ENCODE data around the gene PCLO.

The PCLO gene

GRCh38 chr7:83162402-83163256 is at the start of gene PCLO:
Gene PCLO (minus strand): TSS chr7:83162884. CDS start chr7:83162592, 292 bp downstream.
- H3K27me3 Mint-ChIP-seq, result no peaks in the 10 kb centered on the region
- H3K9me3 Mint-ChIP-seq, result no peaks in the 10 kb centered on the region
- ATAC-seq (ENCODE audit: low read depth), result peak; percentile 87
- H3K4me1 Mint-ChIP-seq, result peaks cover 4% of the 10 kb centered on the region
- H3K27ac Mint-ChIP-seq, result no peak within 1 kb of the TSS
- peak; percentile 11 to 18 for DNase-seq (ENCODE audit: low spot score in 2 of 2)
- H3K4me3 Mint-ChIP-seq, result peak within 1 kb of the TSS; percentile 68
- no peaks in the 10 kb centered on the region for H3K36me3 Mint-ChIP-seq

GRCh38 chr7:83211685-83212084 is 49.0 kb upstream of the PCLO start:
- Mint-ChIP-seq H3K9me3 (peaks cover 2% of the 10 kb centered on the region), H3K4me1 (no peaks in the 10 kb centered on the region), H3K27me3 (no peaks in the 10 kb centered on the region), H3K4me3 (no peak overlapping the region), H3K27ac (no peak overlapping the region), H3K36me3 (no peaks in the 10 kb centered on the region)
- DNase-seq (ENCODE audit: low spot score in 2 of 2), result no peak
- ATAC-seq (ENCODE audit: low read depth), result no peak

GRCh38 chr7:83210479-83210878 is 47.8 kb upstream of the PCLO start:
- Mint-ChIP-seq H3K4me1 (no peaks in the 10 kb centered on the region), H3K27me3 (no peaks in the 10 kb centered on the region), H3K36me3 (no peaks in the 10 kb centered on the region), H3K9me3 (peaks cover 2% of the 10 kb centered on the region), H3K4me3 (no peak overlapping the region), H3K27ac (no peak overlapping the region)
- ATAC-seq (ENCODE audit: low read depth) (no peak), DNase-seq (ENCODE audit: low spot score in 2 of 2) (no peak)

GRCh38 chr7:83204715-83205114 is 42.0 kb upstream of the PCLO start:
- Mint-ChIP-seq H3K4me1 (no peaks in the 10 kb centered on the region), H3K9me3 (peaks cover 3% of the 10 kb centered on the region), H3K27ac (no peak overlapping the region), H3K4me3 (no peak overlapping the region), H3K27me3 (no peaks in the 10 kb centered on the region), H3K36me3 (no peaks in the 10 kb centered on the region)
- DNase-seq (ENCODE audit: low spot score in 2 of 2) (no peak), ATAC-seq (ENCODE audit: low read depth) (no peak)

GRCh38 chr7:83201355-83201754 is 38.7 kb upstream of the PCLO start:
- ATAC-seq (ENCODE audit: low read depth) (no peak), DNase-seq (ENCODE audit: low spot score in 2 of 2) (no peak)
- H3K27me3 Mint-ChIP-seq, result no peaks in the 10 kb centered on the region
- no peaks in the 10 kb centered on the region for H3K36me3 Mint-ChIP-seq
- no peak overlapping the region for H3K4me3 Mint-ChIP-seq
- no peaks in the 10 kb centered on the region for H3K4me1 Mint-ChIP-seq
- H3K27ac Mint-ChIP-seq, result no peak overlapping the region
- peaks cover 4% of the 10 kb centered on the region for H3K9me3 Mint-ChIP-seq

- no peak overlapping the region for H3K4me3 Mint-ChIP-seq
- ATAC-seq (ENCODE audit: low read depth) (no peak), DNase-seq (ENCODE audit: low spot score in 2 of 2) (no peak)
- no peaks in the 10 kb centered on the region for H3K4me1 Mint-ChIP-seq
- H3K27ac Mint-ChIP-seq, result no peak overlapping the region
- no peaks in the 10 kb centered on the region for H3K36me3 Mint-ChIP-seq
- H3K9me3 Mint-ChIP-seq, result no peaks in the 10 kb centered on the region
- no peaks in the 10 kb centered on the region for H3K27me3 Mint-ChIP-seq
Observed at GRCh38 chr7:83190659-83191389, 28.1 kb upstream of the PCLO start.

- Mint-ChIP-seq H3K27ac (no peak overlapping the region), H3K36me3 (no peaks in the 10 kb centered on the region), H3K9me3 (peaks cover 14% of the 10 kb centered on the region), H3K4me3 (no peak overlapping the region), H3K27me3 (peaks cover 2% of the 10 kb centered on the region), H3K4me1 (no peaks in the 10 kb centered on the region)
- ATAC-seq (ENCODE audit: low read depth) (no peak), DNase-seq (ENCODE audit: low spot score in 2 of 2) (no peak)
Observed at GRCh38 chr7:83178796-83179195, 16.1 kb upstream of the PCLO start.

GRCh38 chr7:83178066-83178465 is 15.4 kb upstream of the PCLO start:
- no peaks in the 10 kb centered on the region for H3K36me3 Mint-ChIP-seq
- peaks cover 2% of the 10 kb centered on the region for H3K27me3 Mint-ChIP-seq
- no peaks in the 10 kb centered on the region for H3K4me1 Mint-ChIP-seq
- no peak overlapping the region for H3K27ac Mint-ChIP-seq
- DNase-seq (ENCODE audit: low spot score in 2 of 2) (no peak), ATAC-seq (ENCODE audit: low read depth) (no peak)
- no peak overlapping the region for H3K4me3 Mint-ChIP-seq
- peaks cover 16% of the 10 kb centered on the region for H3K9me3 Mint-ChIP-seq

- ATAC-seq (ENCODE audit: low read depth) (no peak), DNase-seq (ENCODE audit: low spot score in 2 of 2) (no peak)
- Mint-ChIP-seq H3K9me3 (peaks cover 11% of the 10 kb centered on the region), H3K36me3 (no peaks in the 10 kb centered on the region), H3K4me1 (no peaks in the 10 kb centered on the region), H3K27ac (no peak overlapping the region), H3K4me3 (no peak overlapping the region), H3K27me3 (peaks cover 2% of the 10 kb centered on the region)
Observed at GRCh38 chr7:83173664-83174063, 11.0 kb upstream of the PCLO start.

GRCh38 chr7:83166781-83167180 is 4.1 kb upstream of the PCLO start:
- H3K27me3 Mint-ChIP-seq, result no peaks in the 10 kb centered on the region
- DNase-seq (ENCODE audit: low spot score in 2 of 2) (no peak), ATAC-seq (ENCODE audit: low read depth) (no peak)
- no peak overlapping the region for H3K4me3 Mint-ChIP-seq
- H3K36me3 Mint-ChIP-seq, result no peaks in the 10 kb centered on the region
- no peaks in the 10 kb centered on the region for H3K9me3 Mint-ChIP-seq
- H3K27ac Mint-ChIP-seq, result no peak overlapping the region
- peaks cover 3% of the 10 kb centered on the region for H3K4me1 Mint-ChIP-seq

- Mint-ChIP-seq H3K27me3 (no peaks in the 10 kb centered on the region), H3K36me3 (no peaks in the 10 kb centered on the region), H3K9me3 (no peaks in the 10 kb centered on the region), H3K4me1 (peaks cover 4% of the 10 kb centered on the region), H3K27ac (no peak overlapping the region), H3K4me3 (peak overlapping the region; percentile 68)
- no peak for DNase-seq (ENCODE audit: low spot score in 2 of 2)
- ATAC-seq (ENCODE audit: low read depth), result no peak
Observed at GRCh38 chr7:83161899-83162401, 734 bp downstream of the PCLO start.

GRCh38 chr7:83161186-83161585 is 1.5 kb downstream of the PCLO start:
- peaks cover 4% of the 10 kb centered on the region for H3K4me1 Mint-ChIP-seq
- no peak overlapping the region for H3K4me3 Mint-ChIP-seq
- DNase-seq (ENCODE audit: low spot score in 2 of 2) (no peak), ATAC-seq (ENCODE audit: low read depth) (no peak)
- no peaks in the 10 kb centered on the region for H3K36me3 Mint-ChIP-seq
- H3K27ac Mint-ChIP-seq, result no peak overlapping the region
- no peaks in the 10 kb centered on the region for H3K9me3 Mint-ChIP-seq
- H3K27me3 Mint-ChIP-seq, result no peaks in the 10 kb centered on the region

GRCh38 chr7:83159731-83160130 is 3.0 kb downstream of the PCLO start:
- Mint-ChIP-seq H3K27ac (no peak overlapping the region), H3K36me3 (no peaks in the 10 kb centered on the region), H3K9me3 (peaks cover 2% of the 10 kb centered on the region), H3K4me1 (peaks cover 4% of the 10 kb centered on the region), H3K4me3 (no peak overlapping the region), H3K27me3 (no peaks in the 10 kb centered on the region)
- no peak for ATAC-seq (ENCODE audit: low read depth)
- no peak for DNase-seq (ENCODE audit: low spot score in 2 of 2)

- no peak for ATAC-seq (ENCODE audit: low read depth)
- no peak overlapping the region for H3K4me3 Mint-ChIP-seq
Observed at GRCh38 chr7:83156006-83156405, 6.7 kb downstream of the PCLO start.

More at GRCh38 chr7:83156006-83156405, 6.7 kb downstream of the PCLO start:
- Mint-ChIP-seq H3K27ac (no peak overlapping the region), H3K27me3 (no peaks in the 10 kb centered on the region), H3K9me3 (peaks cover 6% of the 10 kb centered on the region), H3K36me3 (no peaks in the 10 kb centered on the region), H3K4me1 (no peaks in the 10 kb centered on the region)
- no peak for DNase-seq (ENCODE audit: low spot score in 2 of 2)

Measured in memory B cell (primary cell).